Nephron progenitor cell (in vitro differentiated cells): ENCODE data around the gene ACTMAP.
"Not testable (repeated sequence)": the region's sequence is repeated elsewhere in the genome, so short reads cannot be mapped to it uniquely, and the experiment has no call there.

Experiments used
- DNase-seq: peaks from one replicate; pipeline ENCODE4 v3.0.0; 2021
- H3K27ac Mint-ChIP-seq: 2 replicates; pipeline ENCODE4 v1.8.0; 2021; ENCODE audit warnings: mild to moderate bottlenecking, moderate library complexity, mixed read lengths
- H3K27me3 Mint-ChIP-seq: 2 replicates; pipeline ENCODE4 v1.8.0; 2021; ENCODE audit warnings: mild to moderate bottlenecking, low read depth, mixed read lengths; ENCODE audit not compliant: poor library complexity
- H3K36me3 Mint-ChIP-seq: 2 replicates; pipeline ENCODE4 v1.8.0; 2021; ENCODE audit warnings: low read depth, mixed read lengths
- H3K4me1 Mint-ChIP-seq: 2 replicates; pipeline ENCODE4 v1.8.0; 2021; ENCODE audit warnings: mixed read lengths
- H3K4me3 Mint-ChIP-seq: 2 replicates; pipeline ENCODE4 v1.8.0; 2021; ENCODE audit warnings: mild to moderate bottlenecking, moderate library complexity, mixed read lengths
- H3K9me3 Mint-ChIP-seq: 2 replicates; pipeline ENCODE4 v1.8.0; 2021; ENCODE audit warnings: mild to moderate bottlenecking, moderate library complexity, mixed read lengths
- TF ChIP-seq, protein P1 (sequence below): fragments of 200-600 bp; sonication (generic); IDR thresholded peaks from 2 replicates; pipeline ENCODE4 v1.5.0; 2021; ENCODE audit warnings: antibody characterized with exemption

ACTMAP gene

DNA sequence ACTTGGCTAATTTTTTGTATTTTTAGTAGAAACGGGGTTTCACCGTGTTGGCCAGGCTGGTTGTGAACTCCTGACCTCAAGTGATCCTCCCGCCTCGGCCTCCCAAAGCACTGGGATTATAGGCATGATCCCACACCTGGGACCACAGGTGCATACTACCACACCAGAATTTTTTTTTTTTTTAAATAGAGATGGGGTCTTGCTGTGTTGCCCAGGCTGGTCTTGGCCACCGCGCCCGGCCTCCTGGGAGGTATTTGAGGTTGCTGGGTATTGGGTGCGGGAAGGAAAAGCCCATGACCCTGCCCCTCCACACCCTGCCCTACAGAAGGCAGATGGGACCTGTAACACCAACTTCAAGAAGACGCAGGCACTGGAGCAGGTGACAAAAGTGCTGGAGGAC is 13.6 kb downstream of the ACTMAP start:
- Mint-ChIP-seq H3K9me3 (no peaks in the 10 kb centered on the region), H3K4me1 (peaks cover 1% of the 10 kb centered on the region), H3K4me3 (no peak overlapping the region), H3K27me3 (peaks cover under 1% of the 10 kb centered on the region), H3K36me3 (peaks cover 50% of the 10 kb centered on the region), H3K27ac (no peak overlapping the region)
- TF ChIP-seq, protein P1, sequence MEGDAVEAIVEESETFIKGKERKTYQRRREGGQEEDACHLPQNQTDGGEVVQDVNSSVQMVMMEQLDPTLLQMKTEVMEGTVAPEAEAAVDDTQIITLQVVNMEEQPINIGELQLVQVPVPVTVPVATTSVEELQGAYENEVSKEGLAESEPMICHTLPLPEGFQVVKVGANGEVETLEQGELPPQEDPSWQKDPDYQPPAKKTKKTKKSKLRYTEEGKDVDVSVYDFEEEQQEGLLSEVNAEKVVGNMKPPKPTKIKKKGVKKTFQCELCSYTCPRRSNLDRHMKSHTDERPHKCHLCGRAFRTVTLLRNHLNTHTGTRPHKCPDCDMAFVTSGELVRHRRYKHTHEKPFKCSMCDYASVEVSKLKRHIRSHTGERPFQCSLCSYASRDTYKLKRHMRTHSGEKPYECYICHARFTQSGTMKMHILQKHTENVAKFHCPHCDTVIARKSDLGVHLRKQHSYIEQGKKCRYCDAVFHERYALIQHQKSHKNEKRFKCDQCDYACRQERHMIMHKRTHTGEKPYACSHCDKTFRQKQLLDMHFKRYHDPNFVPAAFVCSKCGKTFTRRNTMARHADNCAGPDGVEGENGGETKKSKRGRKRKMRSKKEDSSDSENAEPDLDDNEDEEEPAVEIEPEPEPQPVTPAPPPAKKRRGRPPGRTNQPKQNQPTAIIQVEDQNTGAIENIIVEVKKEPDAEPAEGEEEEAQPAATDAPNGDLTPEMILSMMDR = no peak
- DNase-seq = no peak

GRCh38 chr19:40735013-40735771 is 15.1 kb downstream of the ACTMAP start:
- H3K27ac Mint-ChIP-seq = no peak overlapping the region
- DNase-seq = no peak
- no peaks in the 10 kb centered on the region for H3K4me1 Mint-ChIP-seq
- no peaks in the 10 kb centered on the region for H3K27me3 Mint-ChIP-seq
- H3K4me3 Mint-ChIP-seq = no peak overlapping the region
- H3K36me3 Mint-ChIP-seq = peaks cover 65% of the 10 kb centered on the region
- H3K9me3 Mint-ChIP-seq = no peaks in the 10 kb centered on the region
- TF ChIP-seq, protein P1 = no peak

GRCh38 chr19:40733149-40733548 is 17.1 kb downstream of the ACTMAP start:
- Mint-ChIP-seq H3K4me1 (no peaks in the 10 kb centered on the region), H3K27ac (no peak overlapping the region), H3K9me3 (no peaks in the 10 kb centered on the region), H3K36me3 (peaks cover 69% of the 10 kb centered on the region), H3K4me3 (no peak overlapping the region), H3K27me3 (no peaks in the 10 kb centered on the region)
- DNase-seq = no peak
- TF ChIP-seq, protein P1 = no peak

DNA sequence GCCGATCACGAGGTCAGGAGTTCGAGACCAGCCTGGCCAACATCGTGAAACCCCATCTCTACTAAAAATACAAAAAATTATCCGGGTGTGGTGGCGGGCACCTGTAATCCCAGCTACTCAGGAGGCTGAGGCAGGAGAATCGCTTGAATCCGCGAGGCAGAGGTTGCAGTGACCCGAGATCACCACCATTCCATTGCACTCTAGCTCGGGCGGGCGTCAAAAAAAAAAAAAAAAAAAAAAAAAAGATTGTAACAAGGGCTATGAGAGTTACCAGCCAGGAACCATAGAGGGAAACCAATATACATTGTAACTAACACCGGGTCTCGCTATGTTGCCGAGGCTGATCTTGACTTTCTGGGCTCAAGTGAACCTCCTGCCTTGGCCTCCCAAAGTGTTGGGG is 18.0 kb downstream of the ACTMAP start:
- not testable (repeated sequence) for H3K9me3 Mint-ChIP-seq, H3K4me3 Mint-ChIP-seq, H3K27me3 Mint-ChIP-seq, DNase-seq, H3K4me1 Mint-ChIP-seq, H3K27ac Mint-ChIP-seq
- H3K36me3 Mint-ChIP-seq = peaks cover 72% of the 10 kb centered on the region

DNA sequence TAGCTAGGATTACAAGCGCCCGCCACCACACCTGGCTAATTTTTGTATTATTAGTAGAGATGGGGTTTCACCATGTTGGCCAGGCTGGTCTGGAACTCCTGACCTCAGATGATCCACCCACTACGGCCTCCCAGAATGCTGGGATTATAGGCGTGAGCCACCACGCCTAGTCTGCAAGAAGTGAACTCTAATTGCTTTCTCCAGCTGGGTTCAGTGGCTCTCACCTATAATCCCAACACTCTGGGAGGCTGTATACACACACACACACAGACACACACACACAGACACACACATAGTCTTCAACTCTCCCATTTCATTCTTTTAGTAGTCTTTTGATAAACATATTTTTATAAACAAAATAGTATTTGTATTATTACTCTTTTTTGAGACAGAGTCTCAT is 20.2 kb downstream of the ACTMAP start:
- not testable (repeated sequence) for H3K4me3 Mint-ChIP-seq, H3K27me3 Mint-ChIP-seq, H3K9me3 Mint-ChIP-seq, H3K27ac Mint-ChIP-seq, H3K4me1 Mint-ChIP-seq, DNase-seq
- H3K36me3 Mint-ChIP-seq = peaks cover 75% of the 10 kb centered on the region

DNA sequence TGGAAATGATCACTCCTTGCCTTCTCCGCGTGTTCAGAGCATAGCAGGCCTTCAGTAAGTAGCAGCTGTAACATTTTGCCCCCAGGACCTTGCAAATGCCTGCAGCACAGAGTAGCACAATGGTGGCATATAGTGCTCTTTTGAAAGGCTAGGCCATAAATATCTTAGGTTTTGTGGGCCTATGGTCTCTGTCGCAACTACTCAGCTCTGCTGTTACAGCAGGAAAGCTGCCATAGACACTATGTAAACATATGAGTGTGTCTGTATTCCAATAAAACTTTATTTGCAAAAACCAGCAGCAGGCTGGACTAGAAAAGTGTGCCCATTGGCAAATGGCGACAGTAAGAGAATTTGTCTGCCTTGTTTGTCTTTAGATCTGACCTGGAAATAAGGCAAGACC is 24.0 kb downstream of the ACTMAP start:
- no peaks in the 10 kb centered on the region for H3K27me3 Mint-ChIP-seq
- no peak overlapping the region for H3K4me3 Mint-ChIP-seq
- peaks cover 9% of the 10 kb centered on the region for H3K9me3 Mint-ChIP-seq
- peaks cover 6% of the 10 kb centered on the region for H3K4me1 Mint-ChIP-seq
- no peak overlapping the region for H3K27ac Mint-ChIP-seq
- TF ChIP-seq, protein P1 = no peak
- H3K36me3 Mint-ChIP-seq = peaks cover 76% of the 10 kb centered on the region
- no peak for DNase-seq

GRCh38 chr19:40724855-40725254 is 25.4 kb downstream of the ACTMAP start:
- no peak for DNase-seq
- Mint-ChIP-seq H3K36me3 (peaks cover 72% of the 10 kb centered on the region), H3K27me3 (no peaks in the 10 kb centered on the region), H3K9me3 (peaks cover 9% of the 10 kb centered on the region), H3K27ac (no peak overlapping the region), H3K4me3 (no peak overlapping the region), H3K4me1 (peaks cover 19% of the 10 kb centered on the region)
- TF ChIP-seq, protein P1 = no peak
